ENCODE measurements around the gene GALR3. TPM values are rescaled to one million over a fixed set of nuclear protein-coding genes. Genes with fewer than 3 reads are reported as not detected.

The GALR3 gene, protein sequence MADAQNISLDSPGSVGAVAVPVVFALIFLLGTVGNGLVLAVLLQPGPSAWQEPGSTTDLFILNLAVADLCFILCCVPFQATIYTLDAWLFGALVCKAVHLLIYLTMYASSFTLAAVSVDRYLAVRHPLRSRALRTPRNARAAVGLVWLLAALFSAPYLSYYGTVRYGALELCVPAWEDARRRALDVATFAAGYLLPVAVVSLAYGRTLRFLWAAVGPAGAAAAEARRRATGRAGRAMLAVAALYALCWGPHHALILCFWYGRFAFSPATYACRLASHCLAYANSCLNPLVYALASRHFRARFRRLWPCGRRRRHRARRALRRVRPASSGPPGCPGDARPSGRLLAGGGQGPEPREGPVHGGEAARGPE
- under 0.01 TPM in 1 of 2 replicates, not detected in the other for total RNA-seq

DNA sequence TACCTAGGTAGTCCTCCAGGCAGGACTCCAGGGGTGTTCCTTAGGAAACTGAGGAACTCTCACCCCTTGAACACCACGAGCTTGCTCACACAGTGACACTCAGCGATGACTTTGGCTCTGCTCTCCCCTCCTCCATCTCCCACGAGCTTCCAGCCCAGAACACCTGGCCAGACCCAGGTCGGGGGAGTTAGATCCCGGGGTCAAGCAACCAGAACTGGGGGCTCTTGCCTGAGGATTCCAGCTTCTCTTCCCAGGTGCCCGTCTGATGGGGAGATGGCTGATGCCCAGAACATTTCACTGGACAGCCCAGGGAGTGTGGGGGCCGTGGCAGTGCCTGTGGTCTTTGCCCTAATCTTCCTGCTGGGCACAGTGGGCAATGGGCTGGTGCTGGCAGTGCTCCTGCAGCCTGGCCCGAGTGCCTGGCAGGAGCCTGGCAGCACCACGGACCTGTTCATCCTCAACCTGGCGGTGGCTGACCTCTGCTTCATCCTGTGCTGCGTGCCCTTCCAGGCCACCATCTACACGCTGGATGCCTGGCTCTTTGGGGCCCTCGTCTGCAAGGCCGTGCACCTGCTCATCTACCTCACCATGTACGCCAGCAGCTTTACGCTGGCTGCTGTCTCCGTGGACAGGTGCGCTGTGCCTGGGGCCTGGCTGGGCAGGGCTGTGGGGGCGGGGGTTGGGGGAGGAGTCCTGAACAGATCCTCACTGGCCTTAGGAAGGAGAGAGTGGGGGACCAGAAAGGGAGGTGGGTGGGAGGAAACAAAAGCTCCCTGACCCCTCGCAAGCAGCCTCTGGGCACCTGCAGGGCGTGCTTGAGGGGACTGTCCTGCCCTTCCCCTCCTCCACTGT, at the start of gene GALR3:
TSS of gene GALR3 (plus strand) at position 249 of the 852 bp plus-strand sequence. CDS start at position 274, 25 bp downstream.
- no peak for DNase-seq (ENCODE audit: low read depth)
- TF ChIP-seq, protein P1, sequence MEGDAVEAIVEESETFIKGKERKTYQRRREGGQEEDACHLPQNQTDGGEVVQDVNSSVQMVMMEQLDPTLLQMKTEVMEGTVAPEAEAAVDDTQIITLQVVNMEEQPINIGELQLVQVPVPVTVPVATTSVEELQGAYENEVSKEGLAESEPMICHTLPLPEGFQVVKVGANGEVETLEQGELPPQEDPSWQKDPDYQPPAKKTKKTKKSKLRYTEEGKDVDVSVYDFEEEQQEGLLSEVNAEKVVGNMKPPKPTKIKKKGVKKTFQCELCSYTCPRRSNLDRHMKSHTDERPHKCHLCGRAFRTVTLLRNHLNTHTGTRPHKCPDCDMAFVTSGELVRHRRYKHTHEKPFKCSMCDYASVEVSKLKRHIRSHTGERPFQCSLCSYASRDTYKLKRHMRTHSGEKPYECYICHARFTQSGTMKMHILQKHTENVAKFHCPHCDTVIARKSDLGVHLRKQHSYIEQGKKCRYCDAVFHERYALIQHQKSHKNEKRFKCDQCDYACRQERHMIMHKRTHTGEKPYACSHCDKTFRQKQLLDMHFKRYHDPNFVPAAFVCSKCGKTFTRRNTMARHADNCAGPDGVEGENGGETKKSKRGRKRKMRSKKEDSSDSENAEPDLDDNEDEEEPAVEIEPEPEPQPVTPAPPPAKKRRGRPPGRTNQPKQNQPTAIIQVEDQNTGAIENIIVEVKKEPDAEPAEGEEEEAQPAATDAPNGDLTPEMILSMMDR (IDR thresholded peaks at IDR 0.05; ENCODE audit: insufficient read depth, low read depth, low read length), result no peak
- no peak within 1 kb of the TSS for H3K4me3 ChIP-seq (ENCODE audit: low read depth, low read length)

DNA sequence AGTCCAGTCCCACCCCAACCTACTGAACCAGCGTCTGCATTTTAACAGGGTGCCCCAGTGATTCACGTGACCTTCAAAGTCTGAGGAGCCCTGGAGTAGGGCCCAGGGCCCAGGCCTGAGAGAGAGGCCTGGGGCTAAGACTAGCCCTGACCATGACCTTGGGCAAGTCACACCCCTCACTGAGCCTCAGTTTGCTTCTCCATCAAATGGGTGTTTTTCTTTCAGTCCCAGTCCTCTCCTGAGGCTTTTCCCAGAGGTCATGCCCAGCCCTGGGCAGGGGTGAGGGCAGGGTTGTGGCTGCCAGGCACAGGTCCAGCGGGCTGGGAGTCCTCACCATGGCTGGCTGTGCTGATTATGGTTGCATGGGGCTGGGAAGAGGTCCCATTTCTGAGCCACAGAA, 48.5 kb upstream of the GALR3 start:
- DNase-seq (ENCODE audit: low read depth), result no peak
- H3K4me3 ChIP-seq (ENCODE audit: low read depth, low read length), result no peak overlapping the region
- TF ChIP-seq, protein P1 (IDR thresholded peaks at IDR 0.05; ENCODE audit: insufficient read depth, low read depth, low read length), result no peak

DNA sequence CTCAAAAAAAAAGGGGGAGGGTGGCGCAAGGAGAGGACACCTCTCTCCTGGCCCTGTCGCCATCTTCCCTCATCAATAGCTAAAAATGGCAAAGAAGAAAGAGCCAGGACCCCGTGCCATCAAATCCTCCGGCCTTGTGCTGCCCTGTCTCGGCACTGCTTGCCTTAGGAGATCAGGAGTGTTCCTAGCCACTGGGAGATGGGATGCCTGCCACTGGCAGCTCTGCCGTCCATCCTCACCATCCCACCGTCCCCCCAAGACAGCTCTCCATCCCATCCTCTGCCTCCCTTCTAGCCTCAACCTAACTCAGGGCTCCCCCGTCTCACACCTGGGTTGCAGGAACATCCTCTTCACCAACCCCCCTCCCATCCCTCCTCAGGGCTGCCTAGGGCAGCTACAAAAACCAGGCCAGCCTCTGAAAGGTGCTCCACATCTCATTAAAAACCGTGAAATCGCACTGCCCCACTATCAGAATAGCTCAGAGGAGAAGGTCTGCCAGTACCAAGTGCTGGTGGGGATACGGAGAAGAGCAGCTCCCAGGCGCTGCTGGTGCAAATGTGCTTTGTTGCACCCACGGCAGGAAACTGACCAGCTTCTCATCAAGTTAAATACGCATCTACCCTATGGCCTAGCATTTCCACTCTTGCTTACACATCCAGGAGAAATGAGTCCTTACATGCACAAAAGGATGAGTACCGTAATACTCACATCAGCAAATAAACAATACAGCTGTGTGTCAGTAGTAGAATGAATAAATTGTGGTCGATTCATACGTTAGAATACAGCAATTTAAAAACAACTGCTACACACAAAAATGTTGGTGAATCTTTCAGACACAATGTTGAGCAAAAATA, 47.2 kb upstream of the GALR3 start:
- DNase-seq (ENCODE audit: low read depth), result peak; percentile 51
- no peak overlapping the region for H3K4me3 ChIP-seq (ENCODE audit: low read depth, low read length)
- TF ChIP-seq, protein P1 (IDR thresholded peaks at IDR 0.05; ENCODE audit: insufficient read depth, low read depth, low read length), result no peak

DNA sequence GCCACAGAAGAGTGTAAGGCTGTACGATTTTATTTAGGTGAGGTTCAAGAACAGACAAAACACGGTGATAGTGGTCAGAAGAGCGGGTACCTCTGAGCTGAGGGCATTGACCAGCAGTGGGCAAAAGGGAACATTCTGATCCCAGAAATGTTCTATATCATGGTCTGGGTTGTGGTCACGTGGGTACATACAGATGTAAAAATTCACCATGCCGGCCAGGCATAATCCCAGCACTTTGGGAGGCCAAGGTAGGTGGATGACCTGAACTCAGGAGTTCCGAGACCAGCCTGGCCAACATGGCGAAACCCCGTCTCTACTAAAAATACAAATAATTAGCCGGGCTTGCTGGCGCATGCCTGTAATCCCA, 46.6 kb upstream of the GALR3 start:
- no peak overlapping the region for H3K4me3 ChIP-seq (ENCODE audit: low read depth, low read length)
- TF ChIP-seq, protein P1 (IDR thresholded peaks at IDR 0.05; ENCODE audit: insufficient read depth, low read depth, low read length), result no peak
- peak; percentile 43 for DNase-seq (ENCODE audit: low read depth)

DNA sequence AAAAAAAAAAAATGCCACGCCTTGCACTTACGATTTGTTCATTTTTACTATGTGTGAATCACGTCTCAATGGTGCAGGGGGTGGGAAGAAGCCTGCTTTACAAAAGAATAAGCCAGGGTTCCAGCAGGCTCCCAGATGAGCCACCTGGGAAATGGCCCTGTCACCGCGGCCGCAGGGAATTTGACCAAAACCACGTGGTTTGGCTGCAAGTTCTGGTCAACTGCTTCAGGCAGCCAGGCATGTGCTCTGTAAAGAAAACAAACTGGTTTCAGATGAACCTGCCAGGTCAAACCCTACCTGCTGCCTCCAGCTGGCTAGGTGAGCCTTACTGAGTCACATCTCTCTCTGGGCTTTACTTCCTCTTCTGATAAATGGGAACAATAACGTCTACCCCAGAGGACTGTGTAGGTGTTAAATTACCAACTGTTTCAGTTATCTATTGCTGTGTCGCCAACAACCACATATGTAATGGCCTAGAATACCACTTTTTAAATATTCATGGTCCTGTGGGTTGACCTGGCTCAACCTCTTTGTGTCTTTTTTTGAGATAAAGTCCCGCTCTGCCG, 46.0 kb upstream of the GALR3 start:
- peak; percentile 83 for DNase-seq (ENCODE audit: low read depth)
- H3K4me3 ChIP-seq (ENCODE audit: low read depth, low read length), result peak overlapping the region; percentile 9
- TF ChIP-seq, protein P1 (IDR thresholded peaks at IDR 0.05; ENCODE audit: insufficient read depth, low read depth, low read length), result no peak

All from fibroblast of villous mesenchyme (primary cell).